ENCODE measurements around the gene PALD1. TPM values are rescaled to one million over a fixed set of nuclear protein-coding genes. Genes with fewer than 3 reads are reported as not detected.

The PALD1 gene
- total and polyA plus RNA-seq, 2 of the 4 experiments (the other 2 are of a cell fraction) = 0.12 to 0.18 TPM

DNA sequence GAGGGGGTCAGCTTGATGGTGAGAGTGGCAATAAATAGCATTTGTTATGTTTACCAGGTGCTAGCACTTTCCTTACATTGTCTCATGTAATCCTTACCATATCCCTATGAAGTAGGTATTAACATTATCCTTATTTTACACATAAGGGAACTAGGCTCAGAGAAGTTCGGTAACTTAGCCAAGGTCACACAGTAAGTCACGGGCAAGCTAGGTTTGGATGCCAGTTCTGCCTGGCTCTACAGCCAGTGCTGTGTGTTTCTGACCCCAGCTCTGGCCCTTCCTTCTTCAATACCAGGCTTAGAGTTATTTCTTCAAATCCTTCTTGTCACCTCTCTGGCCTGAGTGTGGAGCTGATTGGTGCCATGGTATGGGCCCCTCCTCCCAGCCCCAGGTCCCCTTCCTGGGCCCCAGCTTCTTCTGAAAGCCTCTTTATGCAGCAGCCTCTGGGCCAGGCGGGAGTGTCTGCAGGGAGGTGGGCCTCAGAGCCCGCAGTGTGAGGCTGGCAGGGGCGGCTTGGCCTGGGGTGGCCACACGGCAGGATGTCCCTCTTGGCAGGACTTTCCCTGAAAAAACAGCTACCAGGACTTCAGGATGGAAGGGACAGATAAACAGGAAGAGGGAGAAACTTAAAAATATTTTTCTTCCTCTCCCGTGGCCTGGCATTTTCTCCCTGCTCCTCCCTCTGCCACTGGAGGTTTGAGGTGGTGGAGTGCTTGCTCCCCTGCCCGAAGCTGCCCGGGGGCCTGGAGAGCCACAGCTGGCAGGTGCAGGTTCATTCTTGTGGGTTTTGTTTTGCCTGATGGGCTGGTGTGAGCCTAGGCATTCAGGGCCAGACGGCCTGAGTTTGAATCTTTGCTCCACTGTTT, 20.6 kb downstream of the PALD1 start:
- ChIA-PET CTCF (no interaction called here), POLR2A (ENCODE audit: unreplicated experiment) (no interaction called here)
- peaks cover 14% of the 10 kb centered on the region for H3K27me3 ChIP-seq (ENCODE audit: control insufficient read depth, insufficient read depth, low read length)
- 83% methylated on average over 1 of the region's 10 CpGs; no CpG with 5 or more reads in 1 of the 2 experiments for WGBS, 2 experiments (ENCODE audit: extremely low coverage in 2 of 2, insufficient read length in 1 of 2)
- no peak overlapping the region for H3K27ac ChIP-seq (ENCODE audit: insufficient read depth, low read length)
- no peak overlapping the region for H3K4me2 ChIP-seq (ENCODE audit: low read depth, low read length)
- no peak overlapping the region for H2BK20ac ChIP-seq (ENCODE audit: low read depth, low read length)
- H3K18ac ChIP-seq (ENCODE audit: low read depth, low read length) = no peak overlapping the region
- intact Hi-C loops (cut with micrococcal nuclease) (no loop called here), dilution Hi-C loops (cut with HindIII; ENCODE audit: low sequenced_read_pairs, unreplicated experiment) (no loop called here), in situ Hi-C loops (cut with MboI; ENCODE audit: low sequenced_read_pairs) (no loop called here)
- no peak overlapping the region for H4K8ac ChIP-seq (ENCODE audit: low read depth in 2 of 2, low read length in 2 of 2)
- no TSS peak for BruUV-seq (replicated peaks)
- no peaks in the 10 kb centered on the region for H4K20me1 ChIP-seq (ENCODE audit: insufficient read depth, low read length)
- no peak overlapping the region for H3K4ac ChIP-seq (ENCODE audit: low read depth, low read length)
- H3K9me3 ChIP-seq (ENCODE audit: control insufficient read depth, insufficient read depth, low read length) = no peaks in the 10 kb centered on the region
- H3K23ac ChIP-seq (ENCODE audit: low read depth, low read length) = no peak overlapping the region
- no peaks in the 10 kb centered on the region; the same call in 1 of the 2 replicates for H3K9me1 ChIP-seq (ENCODE audit: insufficient read depth, low read length)
- H4K91ac ChIP-seq (ENCODE audit: insufficient read depth, low read depth, low read length) = no peak overlapping the region
- no peak overlapping the region for H4K5ac ChIP-seq (ENCODE audit: low read depth, low read length)
- no peaks in the 10 kb centered on the region for H3K36me3 ChIP-seq (ENCODE audit: control insufficient read depth, insufficient read depth, low read length)
- H3K79me1 ChIP-seq (ENCODE audit: low read depth in 1 of 2, low read length in 2 of 2) = no peaks in the 10 kb centered on the region
- no peak overlapping the region for H2AK5ac ChIP-seq (ENCODE audit: low read depth, low read length)
- H2BK120ac ChIP-seq (ENCODE audit: low read depth, low read length) = no peak overlapping the region
- H3K14ac ChIP-seq (replicated peaks; ENCODE audit: low read depth, low read length) = no peak overlapping the region
- DNase-seq (no peak), ATAC-seq (ENCODE audit: low read depth) (no peak)
- H3K4me1 ChIP-seq (ENCODE audit: control insufficient read depth, insufficient read depth, low read length) = peaks cover 1% of the 10 kb centered on the region
- H2AK9ac ChIP-seq (replicated peaks; ENCODE audit: low read depth, low read length, poor library complexity) = no peak overlapping the region
- H2BK5ac ChIP-seq (ENCODE audit: low read depth, low read length, poor library complexity, severe bottlenecking) = no peak overlapping the region
- H2AFZ ChIP-seq (replicated peaks; ENCODE audit: low read length, poor library complexity) = no peak overlapping the region
- H3K4me3 ChIP-seq (ENCODE audit: insufficient read depth, low read depth, low read length) = no peak overlapping the region
- H2BK15ac ChIP-seq (ENCODE audit: low read depth, low read length) = no peak overlapping the region
- TF ChIP-seq, protein P1, sequence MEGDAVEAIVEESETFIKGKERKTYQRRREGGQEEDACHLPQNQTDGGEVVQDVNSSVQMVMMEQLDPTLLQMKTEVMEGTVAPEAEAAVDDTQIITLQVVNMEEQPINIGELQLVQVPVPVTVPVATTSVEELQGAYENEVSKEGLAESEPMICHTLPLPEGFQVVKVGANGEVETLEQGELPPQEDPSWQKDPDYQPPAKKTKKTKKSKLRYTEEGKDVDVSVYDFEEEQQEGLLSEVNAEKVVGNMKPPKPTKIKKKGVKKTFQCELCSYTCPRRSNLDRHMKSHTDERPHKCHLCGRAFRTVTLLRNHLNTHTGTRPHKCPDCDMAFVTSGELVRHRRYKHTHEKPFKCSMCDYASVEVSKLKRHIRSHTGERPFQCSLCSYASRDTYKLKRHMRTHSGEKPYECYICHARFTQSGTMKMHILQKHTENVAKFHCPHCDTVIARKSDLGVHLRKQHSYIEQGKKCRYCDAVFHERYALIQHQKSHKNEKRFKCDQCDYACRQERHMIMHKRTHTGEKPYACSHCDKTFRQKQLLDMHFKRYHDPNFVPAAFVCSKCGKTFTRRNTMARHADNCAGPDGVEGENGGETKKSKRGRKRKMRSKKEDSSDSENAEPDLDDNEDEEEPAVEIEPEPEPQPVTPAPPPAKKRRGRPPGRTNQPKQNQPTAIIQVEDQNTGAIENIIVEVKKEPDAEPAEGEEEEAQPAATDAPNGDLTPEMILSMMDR (conservative IDR thresholded peaks at IDR 0.05; ENCODE audit: low read depth, low read length) = no peak
- TF ChIP-seq CEBPB (IDR thresholded peaks at IDR 0.05; ENCODE audit: low read depth, low read length) = no peak
- TF ChIP-seq MAFK (IDR thresholded peaks at IDR 0.05; ENCODE audit: low read depth, low read length) = no peak
- TF ChIP-seq, protein P2, sequence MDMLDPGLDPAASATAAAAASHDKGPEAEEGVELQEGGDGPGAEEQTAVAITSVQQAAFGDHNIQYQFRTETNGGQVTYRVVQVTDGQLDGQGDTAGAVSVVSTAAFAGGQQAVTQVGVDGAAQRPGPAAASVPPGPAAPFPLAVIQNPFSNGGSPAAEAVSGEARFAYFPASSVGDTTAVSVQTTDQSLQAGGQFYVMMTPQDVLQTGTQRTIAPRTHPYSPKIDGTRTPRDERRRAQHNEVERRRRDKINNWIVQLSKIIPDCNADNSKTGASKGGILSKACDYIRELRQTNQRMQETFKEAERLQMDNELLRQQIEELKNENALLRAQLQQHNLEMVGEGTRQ (IDR thresholded peaks at IDR 0.05; ENCODE audit: low read depth, low read length) = no peak
- no peak for TF ChIP-seq RAD21 (IDR thresholded peaks at IDR 0.05; ENCODE audit: low read length)
- H3K9ac ChIP-seq (ENCODE audit: low read depth, low read length) = no peak overlapping the region
- H3K56ac ChIP-seq (ENCODE audit: extremely low read depth, insufficient read depth, low read length) = no peak overlapping the region

Measured in IMR-90 (cell line).